LNCaP clone FGC (cell line): ENCODE data around the gene CASP9.

Experiments used
- DNase-seq: peaks from one replicate; pipeline ENCODE4 v3.0.0-alpha.2; 2011; ENCODE audit warnings: low read depth
- H3K4me3 ChIP-seq: 2 replicates; pipeline ENCODE4 v1.5.1; 2011; ENCODE audit warnings: mild to moderate bottlenecking, low read depth, low read length, control low read depth
- CTCF ChIP-seq: IDR thresholded peaks from 2 replicates; pipeline ENCODE4 v1.5.1; 2012; ENCODE audit warnings: mild to moderate bottlenecking; ENCODE audit not compliant: control insufficient read depth, insufficient read depth; ENCODE audit errors: extremely low read depth

The CASP9 gene

GRCh38 chr1:15442759-15443158, 81.3 kb downstream of the CASP9 start:
- H3K4me3 ChIP-seq = no peak overlapping the region
- DNase-seq = no peak
- TF ChIP-seq CTCF = no peak

- no peak overlapping the region for H3K4me3 ChIP-seq
- no peak for TF ChIP-seq CTCF
- DNase-seq = no peak
Observed at GRCh38 chr1:15442119-15442518, 81.9 kb downstream of the CASP9 start.
